Lower lobe of right lung (tissue), 2 donors: ENCODE measurements around the gene UNC13B. TPM values are rescaled to one million over a fixed set of nuclear protein-coding genes. Genes with fewer than 3 reads are reported as not detected.

ENCODE experiments used
- ATAC-seq, 2 donors: fragments of 200-7000 bp; cut with Tn5 transposase; one replicate each; pipeline ENCODE4 v1.9.1; 2020 to 2022; ENCODE audit warnings: mild to moderate bottlenecking in 2 of 2, moderate library complexity in 2 of 2
- DNase-seq: peaks from one replicate; pipeline ENCODE4 v3.0.0-alpha.2; 2020
- H3K27ac ChIP-seq: fragments of 200-600 bp; one replicate; pipeline ENCODE4 v1.8.0; 2022
- H3K27me3 ChIP-seq: fragments of 200-600 bp; one replicate; pipeline ENCODE4 v1.8.0; 2022; ENCODE audit warnings: low read depth
- H3K36me3 ChIP-seq: fragments of 200-600 bp; one replicate; pipeline ENCODE4 v1.8.0; 2022; ENCODE audit warnings: mild to moderate bottlenecking
- H3K4me1 ChIP-seq: fragments of 200-600 bp; one replicate; pipeline ENCODE4 v1.8.0; 2022
- H3K4me3 ChIP-seq: fragments of 200-600 bp; one replicate; pipeline ENCODE4 v1.8.0; 2022; ENCODE audit warnings: mild to moderate bottlenecking
- H3K9me3 ChIP-seq: fragments of 200-600 bp; one replicate; pipeline ENCODE4 v1.8.0; 2022
- CTCF ChIP-seq: fragments of 200-600 bp; IDR thresholded peaks from one replicate; pipeline ENCODE4 v1.8.0; 2022; ENCODE audit warnings: antibody characterized with exemption, mild to moderate bottlenecking
- intact Hi-C: fragments of 100-400 bp; cut with DNase I; formaldehyde crosslinking; loops from one replicate; pipeline ENCODE4 v1.11.0; 2022
- total RNA-seq: library from RNA; stranded (reverse); fragmentation: NEBNext Ultra II Directional; extraction: Animal tissue kit (Norgen Biotek cat#: 25700); gene quantifications from one replicate; pipeline ENCODE4 v1.2.1, GENCODE V29; 2021
- donor health status: DM: no; HTN: yes; CAD: no; lungs with severe emphysema.

UNC13B gene
- total RNA-seq, 1 donor from 2014 or later, result 87.9 TPM

DNA sequence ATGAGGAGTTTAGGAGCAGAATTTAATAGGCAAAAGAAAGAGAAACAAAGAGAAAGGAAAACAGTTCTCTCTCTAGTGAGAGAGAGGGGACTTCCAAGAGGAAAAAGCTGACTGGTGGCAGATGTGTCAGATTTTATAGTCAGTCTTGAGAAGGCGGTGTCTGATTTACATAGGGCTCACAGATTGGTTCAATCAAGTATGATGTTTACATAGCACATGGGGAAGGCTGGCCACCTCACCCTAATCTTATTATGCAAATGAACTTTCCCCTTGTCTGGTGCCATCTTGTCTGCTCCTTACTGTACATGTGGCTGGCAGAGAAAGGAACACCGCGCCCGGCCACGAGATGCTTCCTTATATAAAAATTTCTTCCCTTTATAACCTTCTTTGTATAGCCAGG lies 24.7 kb downstream of the UNC13B start:
- H3K4me3 ChIP-seq, result no peak overlapping the region
- no peak overlapping the region for H3K27ac ChIP-seq
- DNase-seq, result no peak
- peaks cover 6% of the 10 kb centered on the region for H3K4me1 ChIP-seq
- no peak for TF ChIP-seq CTCF
- no peaks in the 10 kb centered on the region for H3K27me3 ChIP-seq
- no peak for ATAC-seq
- no peaks in the 10 kb centered on the region for H3K36me3 ChIP-seq
- peaks cover 1% of the 10 kb centered on the region for H3K9me3 ChIP-seq
- intact Hi-C loops, result no loop called here

- Histone ChIP-seq H3K4me1 (no peaks in the 10 kb centered on the region), H3K27me3 (no peaks in the 10 kb centered on the region), H3K27ac (no peak overlapping the region), H3K9me3 (peaks cover 30% of the 10 kb centered on the region), H3K36me3 (no peaks in the 10 kb centered on the region), H3K4me3 (no peak overlapping the region)
- ATAC-seq (no peak), DNase-seq (no peak)
- intact Hi-C loops, result no loop called here
- TF ChIP-seq CTCF, result no peak
These were observed 28.4 kb downstream of the UNC13B start for GRCh38 chr9:35190203-35190602.

- H3K4me3 ChIP-seq, result no peak overlapping the region
- DNase-seq (no peak), ATAC-seq (no peak)
- H3K36me3 ChIP-seq, result no peaks in the 10 kb centered on the region
- intact Hi-C loops, result no loop called here
- H3K27ac ChIP-seq, result no peak overlapping the region
- no peaks in the 10 kb centered on the region for H3K27me3 ChIP-seq
- no peak for TF ChIP-seq CTCF
- no peaks in the 10 kb centered on the region for H3K4me1 ChIP-seq
- H3K9me3 ChIP-seq, result peaks cover 30% of the 10 kb centered on the region
These were observed 29.3 kb downstream of the UNC13B start for GRCh38 chr9:35191105-35191504.

DNA sequence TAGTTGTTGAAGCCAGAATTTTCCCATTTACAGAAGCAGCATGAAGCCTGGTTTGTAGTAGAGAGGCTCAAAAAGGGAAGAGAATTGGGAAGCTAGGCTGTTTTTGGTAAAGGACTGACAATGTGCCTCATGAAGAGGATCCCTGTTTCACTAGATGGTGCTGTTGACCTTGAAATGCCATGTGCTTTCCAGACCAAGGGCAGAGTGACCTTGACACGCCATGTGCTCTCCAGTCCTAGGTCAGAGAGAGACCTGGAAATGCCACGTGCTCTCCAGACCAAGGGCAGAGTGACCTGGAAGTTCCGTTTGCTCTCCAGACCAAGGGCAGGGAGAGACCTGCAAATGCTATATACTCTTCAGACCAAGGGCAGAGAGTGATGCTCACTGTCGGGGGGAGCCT lies 32.0 kb downstream of the UNC13B start:
- no peaks in the 10 kb centered on the region for H3K4me1 ChIP-seq
- no peak for TF ChIP-seq CTCF
- intact Hi-C loops, result no loop called here

GRCh38 chr9:35195683-35196082 lies 33.9 kb downstream of the UNC13B start:
- peaks cover 40% of the 10 kb centered on the region for H3K9me3 ChIP-seq
- no peak for TF ChIP-seq CTCF
- ATAC-seq, result no peak

More for the DNA sequence above, 32.0 kb downstream of the UNC13B start:
- Histone ChIP-seq H3K9me3 (peaks cover 36% of the 10 kb centered on the region), H3K27me3 (no peaks in the 10 kb centered on the region), H3K36me3 (no peaks in the 10 kb centered on the region), H3K4me3 (no peak overlapping the region), H3K27ac (no peak overlapping the region)
- ATAC-seq (no peak), DNase-seq (no peak)

DNA sequence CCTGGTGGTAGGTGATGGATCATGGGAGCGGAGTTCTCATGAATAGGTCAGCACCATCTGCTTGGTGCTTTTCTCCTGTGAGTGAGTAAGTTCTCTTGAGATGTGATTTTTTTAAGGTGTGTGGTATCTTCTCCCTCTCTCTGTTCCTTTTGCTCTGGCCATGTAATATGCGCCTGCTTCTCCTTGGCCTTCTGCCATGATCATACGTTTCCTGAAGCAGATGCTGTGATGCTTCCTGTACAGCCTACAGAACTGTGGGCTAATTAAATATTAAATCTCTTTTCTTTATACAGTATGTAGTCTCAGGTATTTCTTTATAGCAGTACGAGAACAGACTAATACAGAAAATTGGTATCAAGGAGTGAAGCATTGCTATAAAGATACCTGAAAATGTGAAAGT lies 36.4 kb downstream of the UNC13B start:
- H3K27ac ChIP-seq, result no peak overlapping the region
- ATAC-seq (no peak), DNase-seq (no peak)
- no peaks in the 10 kb centered on the region for H3K27me3 ChIP-seq
- no peaks in the 10 kb centered on the region for H3K36me3 ChIP-seq
- H3K4me1 ChIP-seq, result no peaks in the 10 kb centered on the region
- no peak overlapping the region for H3K4me3 ChIP-seq
- TF ChIP-seq CTCF, result no peak
- intact Hi-C loops, result no loop called here
- H3K9me3 ChIP-seq, result peaks cover 25% of the 10 kb centered on the region

More at GRCh38 chr9:35195683-35196082, 33.9 kb downstream of the UNC13B start:
- Histone ChIP-seq H3K4me1 (no peaks in the 10 kb centered on the region), H3K27ac (no peak overlapping the region), H3K4me3 (no peak overlapping the region), H3K36me3 (no peaks in the 10 kb centered on the region), H3K27me3 (no peaks in the 10 kb centered on the region)
- intact Hi-C loops, result no loop called here
- DNase-seq, result no peak
